NCI-H2029 (cell line): ENCODE results near the gene WDR76.
"Not testable (repeated sequence)": the region's sequence is repeated elsewhere in the genome, so short reads cannot be mapped to it uniquely, and the experiment has no call there.

Experiments
- DNase-seq: peaks from one replicate; lab custom pipeline; 2025; lab: John Stamatoyannopoulos, UW

The WDR76 gene

GRCh38 chr15:43826508-43827341 lies at the start of gene WDR76:
Gene WDR76, plus strand, starts transcription at chr15:43827002. Its CDS starts 31 bp downstream, at chr15:43827033.
- DNase-seq, result peak; percentile 53

GRCh38 chr15:43777267-43777914 lies 49.4 kb upstream of the WDR76 start:
- DNase-seq, result peak; percentile 61

GRCh38 chr15:43779016-43779415 lies 47.8 kb upstream of the WDR76 start:
- DNase-seq, result no peak

- DNase-seq, result no peak
These were observed 37.4 kb upstream of the WDR76 start for GRCh38 chr15:43789409-43789808.

- peak; percentile 91 for DNase-seq
These were observed 34.6 kb upstream of the WDR76 start, which contains the start of gene SERF2 for GRCh38 chr15:43791993-43792760. Gene SERF2, plus strand, starts transcription at chr15:43792320. Its CDS starts 57 bp downstream, at chr15:43792377.

- DNase-seq, result no peak
These were observed 33.9 kb upstream of the WDR76 start for GRCh38 chr15:43792761-43793476.

GRCh38 chr15:43793647-43794046 lies 33.2 kb upstream of the WDR76 start:
- DNase-seq, result no peak

- DNase-seq, result no peak
These were observed 32.3 kb upstream of the WDR76 start for GRCh38 chr15:43794269-43795037.

GRCh38 chr15:43795197-43795596 lies 31.6 kb upstream of the WDR76 start:
- no peak for DNase-seq

GRCh38 chr15:43795997-43796396 lies 30.8 kb upstream of the WDR76 start:
- DNase-seq, result no peak

- DNase-seq, result no peak
These were observed 30.2 kb upstream of the WDR76 start for GRCh38 chr15:43796566-43796965.

- no peak for DNase-seq
These were observed 27.4 kb upstream of the WDR76 start for GRCh38 chr15:43799209-43799944.

GRCh38 chr15:43799945-43800285 lies 26.9 kb upstream of the WDR76 start, which contains the start of gene SERINC4:
Gene SERINC4, minus strand, starts transcription at chr15:43800220. Its CDS starts 234 bp downstream, at chr15:43799986.
- DNase-seq, result no peak

GRCh38 chr15:43800286-43801141 lies 26.3 kb upstream of the WDR76 start, which contains the start of gene HYPK:
Gene HYPK, plus strand, starts transcription at chr15:43800599. Its CDS starts 24 bp downstream, at chr15:43800623.
- DNase-seq, result peak; percentile 54

GRCh38 chr15:43802676-43803075 lies 24.1 kb upstream of the WDR76 start:
- not testable (repeated sequence) for DNase-seq

- no peak for DNase-seq
These were observed 18.3 kb upstream of the WDR76 start for GRCh38 chr15:43808435-43808950.

- DNase-seq, result no peak
These were observed 17.7 kb upstream of the WDR76 start for GRCh38 chr15:43808960-43809678.

- DNase-seq, result not testable (repeated sequence)
These were observed 11.7 kb upstream of the WDR76 start for GRCh38 chr15:43815064-43815463.
